ENCODE measurements around the gene SEMA3B.
A peak's percentile ranks its signal among the peaks of the same experiment; 100 is the strongest.
"Not testable (repeated sequence)": the region's sequence is repeated elsewhere in the genome, so short reads cannot be mapped to it uniquely, and the experiment has no call there.

Gene SEMA3B

GRCh38 chr3:50258979-50259378 is 10.0 kb upstream of the SEMA3B start:
- DNase-seq (ENCODE audit: low spot score) = no peak

GRCh38 chr3:50259432-50260026 is 9.4 kb upstream of the SEMA3B start:
- no peak for DNase-seq (ENCODE audit: low spot score)

GRCh38 chr3:50260027-50260941 is 8.7 kb upstream of the SEMA3B start:
- peak; percentile 96 for DNase-seq (ENCODE audit: low spot score)

- no peak for DNase-seq (ENCODE audit: low spot score)
Observed at GRCh38 chr3:50260942-50261441, 8.0 kb upstream of the SEMA3B start.

- no peak for DNase-seq (ENCODE audit: low spot score)
Observed at GRCh38 chr3:50261505-50261904, 7.4 kb upstream of the SEMA3B start.

- DNase-seq (ENCODE audit: low spot score) = not testable (repeated sequence)
Observed at GRCh38 chr3:50262200-50262599, 6.7 kb upstream of the SEMA3B start.

GRCh38 chr3:50262778-50263177 is 6.2 kb upstream of the SEMA3B start:
- no peak for DNase-seq (ENCODE audit: low spot score)

GRCh38 chr3:50263478-50264382 is 5.2 kb upstream of the SEMA3B start:
- no peak for DNase-seq (ENCODE audit: low spot score)

- peak; percentile 95 for DNase-seq (ENCODE audit: low spot score)
Observed at GRCh38 chr3:50264383-50264963, 4.5 kb upstream of the SEMA3B start.

GRCh38 chr3:50264964-50265485 is 3.9 kb upstream of the SEMA3B start:
- DNase-seq (ENCODE audit: low spot score) = no peak

- DNase-seq (ENCODE audit: low spot score) = no peak
Observed at GRCh38 chr3:50265571-50265970, 3.4 kb upstream of the SEMA3B start.

- peak; percentile 38 for DNase-seq (ENCODE audit: low spot score)
Observed at GRCh38 chr3:50266017-50266416, 2.9 kb upstream of the SEMA3B start.

- DNase-seq (ENCODE audit: low spot score) = no peak
Observed at GRCh38 chr3:50266836-50267235, 2.1 kb upstream of the SEMA3B start.

GRCh38 chr3:50267280-50267913 is 1.6 kb upstream of the SEMA3B start:
- DNase-seq (ENCODE audit: low spot score) = peak; percentile 72

GRCh38 chr3:50268276-50268675 is 671 bp upstream of the SEMA3B start:
- no peak for DNase-seq (ENCODE audit: low spot score)

- DNase-seq (ENCODE audit: low spot score) = no peak
Observed at GRCh38 chr3:50269460-50269859, 513 bp downstream of the SEMA3B start.

- peak; percentile 78 for DNase-seq (ENCODE audit: low spot score)
Observed at GRCh38 chr3:50269977-50270413, 1.0 kb downstream of the SEMA3B start.

GRCh38 chr3:50270422-50271224 is 1.7 kb downstream of the SEMA3B start:
- no peak for DNase-seq (ENCODE audit: low spot score)

- DNase-seq (ENCODE audit: low spot score) = no peak
Observed at GRCh38 chr3:50271314-50271936, 2.5 kb downstream of the SEMA3B start.

GRCh38 chr3:50272538-50272910 is 3.6 kb downstream of the SEMA3B start:
- DNase-seq (ENCODE audit: low spot score) = not testable (repeated sequence)
